Endothelial cell of umbilical vein (primary cell): ENCODE measurements around the gene KBTBD8. TPM values are rescaled to one million over a fixed set of nuclear protein-coding genes. Genes with fewer than 3 reads are reported as not detected.
A peak's percentile ranks its signal among the peaks of the same experiment; 100 is the strongest.

ENCODE experiments used
- BruUV-seq: library from RNA; stranded (reverse); fragments of 400-500 nt; replicated peaks from 2 replicates; lab custom pipeline; 2021; lab: Mats Ljungman, UMichigan
- CTCF ChIA-PET: fragments of 300-600, 350-600 bp; sonication (Branson Sonifier 250); formaldehyde crosslinking; loops from one replicate; lab custom pipeline; 2021; ENCODE audit warnings: antibody characterized with exemption, inconsistent platforms; lab: Charles Lee
- POLR2A ChIA-PET: fragments of 300-600, 350-600 bp; sonication (Branson Sonifier 250); formaldehyde crosslinking; loops from one replicate; lab custom pipeline; 2021; ENCODE audit warnings: antibody characterized with exemption, inconsistent platforms; lab: Charles Lee
- DNase-seq: peaks from one replicate; pipeline ENCODE4 v3.0.0-alpha.2; 2011; ENCODE audit warnings: low read depth, low spot score
- FAIRE-seq: peaks from 2 replicates; lab custom pipeline; 2011; peaks lifted over from hg19 to GRCh38; lab: Jason Lieb, UNC
- H2AFZ ChIP-seq: 2 replicates; pipeline ENCODE4 v1.6.0; 2012; ENCODE audit warnings: low read depth, low read length, control low read depth, inconsistent platforms
- H3K27ac ChIP-seq: 2 replicates; pipeline ENCODE4 v1.5.1; 2011; ENCODE audit warnings: low read depth, mild to moderate bottlenecking, control low read depth, low read length, moderate library complexity; ENCODE audit not compliant: insufficient read depth
- H3K27me3 ChIP-seq, 2 experiments: 2 replicates each; pipeline versions ENCODE4 v1.6.0 to v1.6.1; 2011; ENCODE audit warnings: low read length in 2 of 2, mixed read lengths in 1 of 2; ENCODE audit not compliant: control insufficient read depth in 2 of 2, insufficient read depth in 2 of 2
- H3K36me3 ChIP-seq, 2 experiments: 2 replicates in 1 of 2; 3 replicates in 1 of 2; pipeline ENCODE4 v1.5.1; 2011; ENCODE audit warnings: low read length in 2 of 2, mild to moderate bottlenecking in 1 of 2, moderate library complexity in 1 of 2; ENCODE audit not compliant: control insufficient read depth in 2 of 2, insufficient read depth in 2 of 2; ENCODE audit errors: extremely low read depth in 1 of 2
- H3K4me1 ChIP-seq: 3 replicates; pipeline ENCODE4 v1.5.1; 2011; ENCODE audit warnings: mild to moderate bottlenecking, low read length; ENCODE audit not compliant: control insufficient read depth, insufficient read depth; ENCODE audit errors: extremely low read depth
- H3K4me2 ChIP-seq: 2 replicates; pipeline ENCODE4 v1.6.1; 2011; ENCODE audit warnings: low read length, control low read depth, mixed read lengths; ENCODE audit not compliant: insufficient read depth
- H3K4me3 ChIP-seq, 3 experiments: fragments of 200-600 bp in 1 of 3; sonication (generic), shearing (Covaris generic) in 1 of 3; replicated peaks in 1 of 3; 2 replicates each; pipeline ENCODE4 v1.5.1; 2011 to 2016; ENCODE audit warnings: control low read depth in 3 of 3, low read length in 3 of 3, mild to moderate bottlenecking in 2 of 3, inconsistent platforms in 1 of 3, low read depth in 1 of 3, moderate library complexity in 1 of 3; ENCODE audit not compliant: insufficient read depth in 1 of 3
- H3K79me2 ChIP-seq: 2 replicates; pipeline ENCODE4 v1.6.0; 2012; ENCODE audit warnings: low read length, inconsistent platforms; ENCODE audit not compliant: control insufficient read depth, insufficient read depth
- H3K9ac ChIP-seq: replicated peaks from 2 replicates; pipeline ENCODE3; 2011; ENCODE audit warnings: low read length, control low read depth; ENCODE audit not compliant: insufficient read depth; ENCODE audit errors: extremely low read depth
- H3K9me1 ChIP-seq: replicated peaks from 3 replicates; pipeline ENCODE4 v1.6.0; 2011; ENCODE audit warnings: mild to moderate bottlenecking, low read length; ENCODE audit not compliant: control insufficient read depth, insufficient read depth; ENCODE audit errors: extremely low read depth
- H3K9me3 ChIP-seq: replicated peaks from 2 replicates; pipeline ENCODE4 v1.5.1; 2012; ENCODE audit warnings: low read length, inconsistent platforms; ENCODE audit not compliant: control insufficient read depth, insufficient read depth
- H4K20me1 ChIP-seq: replicated peaks from 2 replicates; pipeline ENCODE3; 2011; ENCODE audit warnings: mild to moderate bottlenecking, low read length; ENCODE audit not compliant: control insufficient read depth, insufficient read depth; ENCODE audit errors: extremely low read depth
- EZH2 ChIP-seq: IDR thresholded peaks from 2 replicates; pipeline ENCODE4 v1.6.1; 2012; ENCODE audit warnings: borderline replicate concordance, low read depth, mild to moderate bottlenecking, moderate library complexity, low read length, inconsistent platforms; ENCODE audit not compliant: severe bottlenecking
- FOS ChIP-seq: IDR thresholded peaks from 2 replicates; pipeline ENCODE4 v1.6.1; 2011; ENCODE audit warnings: mild to moderate bottlenecking, low read length, moderate library complexity, borderline replicate concordance; ENCODE audit not compliant: insufficient read depth
- GATA2 ChIP-seq: IDR thresholded peaks from 2 replicates; pipeline ENCODE4 v1.7.0; 2011; ENCODE audit warnings: low read depth, mild to moderate bottlenecking, moderate library complexity, mixed read lengths, low read length; ENCODE audit not compliant: insufficient read length, insufficient read depth
- JUN ChIP-seq: IDR thresholded peaks from 2 replicates; pipeline ENCODE4 v1.6.1; 2011; ENCODE audit warnings: borderline replicate concordance, low read depth; ENCODE audit not compliant: insufficient read length, insufficient read depth
- MYC ChIP-seq: IDR thresholded peaks from one replicate; pipeline ENCODE4 v1.6.1; 2011; ENCODE audit warnings: mild to moderate bottlenecking, low read depth, low read length
- POLR2A ChIP-seq: IDR thresholded peaks from 2 replicates; pipeline ENCODE4 v1.6.1; 2012; ENCODE audit warnings: low read depth, mild to moderate bottlenecking, control low read depth, low read length
- POLR2AphosphoS5 ChIP-seq: IDR thresholded peaks from 2 replicates; pipeline ENCODE4 v1.6.1; 2012; ENCODE audit warnings: low read depth, mild to moderate bottlenecking, control low read depth, low read length, moderate library complexity; ENCODE audit not compliant: insufficient read depth
- dilution Hi-C: fragments of 300-500 bp; cut with MboI; formaldehyde crosslinking; loops from one replicate; pipeline ENCODE4 v1.15.0; 2019; ENCODE audit warnings: low sequenced_read_pairs; ENCODE audit not compliant: extremely low pct_ligation_motif_present
- intact Hi-C: fragments of 100-400 bp; cut with micrococcal nuclease; formaldehyde crosslinking; loops from one replicate; pipeline ENCODE4 v1.10.0; 2022
- polyA plus RNA-seq, 4 experiments: library from polyadenylated mRNA; depleted of rRNA in 3 of 4; stranded (reverse) in 3 of 4; unstranded in 1 of 4; fragments of >200 nt; gene quantifications; 2 replicates each; pipeline versions ENCODE4 v1.2.1 to v1.2.3, GENCODE V29; 2011 to 2012; ENCODE audit warnings: missing spikeins in 1 of 4
- total RNA-seq: library from RNA; stranded (reverse); gene quantifications from 2 replicates; pipeline ENCODE4 v1.2.3, GENCODE V29; 2021
- TF ChIP-seq, protein P1 (sequence below): IDR thresholded peaks from 2 replicates; pipeline ENCODE4 v1.6.1; 2011; ENCODE audit not compliant: insufficient read depth, insufficient read length
- TF ChIP-seq, protein P2 (sequence below), 2 donors: IDR thresholded peaks; 1 replicate in 1 of 2; 2 replicates in 1 of 2; pipeline ENCODE4 v1.5.1; 2011; ENCODE audit warnings: low read length in 2 of 2, mild to moderate bottlenecking in 2 of 2, moderate library complexity in 2 of 2, control low read depth in 1 of 2, inconsistent platforms in 1 of 2, low read depth in 1 of 2; ENCODE audit not compliant: insufficient read depth in 1 of 2; ENCODE audit errors: extremely low read depth in 1 of 2

KBTBD8 gene
- total and polyA plus RNA-seq, 2 donors (not counting 3 experiments of a cell fraction or from before 2014, with no cell fraction given), result 0.26 to 1.1 TPM

DNA sequence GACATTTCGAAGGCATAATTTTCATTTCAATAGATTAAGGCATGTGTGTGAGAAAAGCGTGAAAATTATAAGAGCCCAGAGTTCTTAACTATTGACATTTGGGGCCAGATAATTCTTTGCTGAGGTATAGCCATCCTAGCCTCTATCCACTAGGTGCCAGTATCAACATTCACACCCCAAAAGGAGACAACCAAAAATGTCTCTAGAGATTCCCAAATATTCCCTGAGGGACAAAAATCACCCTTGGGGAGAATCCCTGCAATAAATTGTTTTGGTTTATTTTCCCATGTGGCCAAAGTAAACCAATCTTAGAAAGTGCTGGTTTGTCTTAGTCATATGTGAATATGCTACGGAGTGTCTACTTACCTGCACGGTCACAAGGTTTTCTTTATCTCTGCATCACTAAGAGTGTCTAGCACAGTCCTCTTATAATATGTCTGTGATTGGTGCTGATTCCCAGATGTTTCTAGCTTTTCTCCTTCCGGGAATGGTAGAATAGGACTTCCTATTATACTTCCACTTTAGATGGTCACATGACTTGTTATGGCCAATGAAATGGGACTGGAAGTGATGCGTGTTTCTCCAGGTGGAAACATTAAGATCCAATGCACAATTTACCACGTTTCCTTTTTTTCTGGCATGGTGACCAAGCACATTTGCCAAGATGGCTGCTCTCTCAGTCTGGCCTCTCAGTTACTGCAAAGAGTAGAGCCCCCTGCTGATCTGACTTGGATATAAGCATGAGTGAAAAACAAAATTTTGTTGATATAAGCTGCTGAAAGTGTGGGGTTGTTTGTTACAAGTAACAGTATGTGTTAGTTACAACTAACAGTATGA, 8.0 kb upstream of the KBTBD8 start:
- Histone ChIP-seq H3K4me2 (no peak overlapping the region), H3K9me3 (no peaks in the 10 kb centered on the region), H2AFZ (peak overlapping the region; percentile 7), H3K9ac (no peak overlapping the region), H3K4me1 (no peaks in the 10 kb centered on the region), H3K36me3 (no peaks in the 10 kb centered on the region), H3K79me2 (no peaks in the 10 kb centered on the region), H4K20me1 (no peaks in the 10 kb centered on the region), H3K27ac (no peak overlapping the region), H3K27me3 (peaks cover 0 to 11% of the 10 kb centered on the region in 2 experiments), H3K4me3 (no peak overlapping the region), H3K9me1 (no peaks in the 10 kb centered on the region)
- FAIRE-seq (no peak), DNase-seq (no peak)
- ChIA-PET POLR2A (no interaction called here), CTCF (interaction anchor here (0.9 to 2.4 kb wide), 8 partner anchors 8 to 736 kb away, joined by 3 to 15 read pairs (median 4); partner anchors contain the start of gene KBTBD8)
- no TSS peak for BruUV-seq
- no peak for TF ChIP-seq GATA2
- TF ChIP-seq POLR2A, result no peak
- TF ChIP-seq POLR2AphosphoS5, result no peak
- no peak for TF ChIP-seq EZH2
- TF ChIP-seq FOS, result no peak
- no peak for TF ChIP-seq MYC
- TF ChIP-seq, protein P1, sequence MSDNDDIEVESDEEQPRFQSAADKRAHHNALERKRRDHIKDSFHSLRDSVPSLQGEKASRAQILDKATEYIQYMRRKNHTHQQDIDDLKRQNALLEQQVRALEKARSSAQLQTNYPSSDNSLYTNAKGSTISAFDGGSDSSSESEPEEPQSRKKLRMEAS, result no peak
- TF ChIP-seq, protein P2, sequence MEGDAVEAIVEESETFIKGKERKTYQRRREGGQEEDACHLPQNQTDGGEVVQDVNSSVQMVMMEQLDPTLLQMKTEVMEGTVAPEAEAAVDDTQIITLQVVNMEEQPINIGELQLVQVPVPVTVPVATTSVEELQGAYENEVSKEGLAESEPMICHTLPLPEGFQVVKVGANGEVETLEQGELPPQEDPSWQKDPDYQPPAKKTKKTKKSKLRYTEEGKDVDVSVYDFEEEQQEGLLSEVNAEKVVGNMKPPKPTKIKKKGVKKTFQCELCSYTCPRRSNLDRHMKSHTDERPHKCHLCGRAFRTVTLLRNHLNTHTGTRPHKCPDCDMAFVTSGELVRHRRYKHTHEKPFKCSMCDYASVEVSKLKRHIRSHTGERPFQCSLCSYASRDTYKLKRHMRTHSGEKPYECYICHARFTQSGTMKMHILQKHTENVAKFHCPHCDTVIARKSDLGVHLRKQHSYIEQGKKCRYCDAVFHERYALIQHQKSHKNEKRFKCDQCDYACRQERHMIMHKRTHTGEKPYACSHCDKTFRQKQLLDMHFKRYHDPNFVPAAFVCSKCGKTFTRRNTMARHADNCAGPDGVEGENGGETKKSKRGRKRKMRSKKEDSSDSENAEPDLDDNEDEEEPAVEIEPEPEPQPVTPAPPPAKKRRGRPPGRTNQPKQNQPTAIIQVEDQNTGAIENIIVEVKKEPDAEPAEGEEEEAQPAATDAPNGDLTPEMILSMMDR (IDR thresholded peaks at IDR 0.05; ENCODE audit: extremely low read depth in 1 of 2, insufficient read depth in 1 of 2, low read depth in 1 of 2, low read length in 2 of 2), result no peak
- TF ChIP-seq JUN, result no peak
- intact Hi-C loops (no loop called here), dilution Hi-C loops (no loop called here)
